Suppressor macrophage treated with lipopolysaccharide for 4 hours (primary cell): ENCODE results near the gene FAM53B.

ENCODE experiments used
- DNase-seq: peaks from one replicate; pipeline ENCODE4 v3.0.0-alpha.2; 2020

FAM53B gene

GRCh38 chr10:124645467-124646095 is 98.6 kb downstream of the FAM53B start:
- DNase-seq, result no peak

- DNase-seq, result no peak
Observed at GRCh38 chr10:124644771-124645415, 99.3 kb downstream of the FAM53B start.

GRCh38 chr10:124644236-124644635 is 99.9 kb downstream of the FAM53B start:
- no peak for DNase-seq

DNA sequence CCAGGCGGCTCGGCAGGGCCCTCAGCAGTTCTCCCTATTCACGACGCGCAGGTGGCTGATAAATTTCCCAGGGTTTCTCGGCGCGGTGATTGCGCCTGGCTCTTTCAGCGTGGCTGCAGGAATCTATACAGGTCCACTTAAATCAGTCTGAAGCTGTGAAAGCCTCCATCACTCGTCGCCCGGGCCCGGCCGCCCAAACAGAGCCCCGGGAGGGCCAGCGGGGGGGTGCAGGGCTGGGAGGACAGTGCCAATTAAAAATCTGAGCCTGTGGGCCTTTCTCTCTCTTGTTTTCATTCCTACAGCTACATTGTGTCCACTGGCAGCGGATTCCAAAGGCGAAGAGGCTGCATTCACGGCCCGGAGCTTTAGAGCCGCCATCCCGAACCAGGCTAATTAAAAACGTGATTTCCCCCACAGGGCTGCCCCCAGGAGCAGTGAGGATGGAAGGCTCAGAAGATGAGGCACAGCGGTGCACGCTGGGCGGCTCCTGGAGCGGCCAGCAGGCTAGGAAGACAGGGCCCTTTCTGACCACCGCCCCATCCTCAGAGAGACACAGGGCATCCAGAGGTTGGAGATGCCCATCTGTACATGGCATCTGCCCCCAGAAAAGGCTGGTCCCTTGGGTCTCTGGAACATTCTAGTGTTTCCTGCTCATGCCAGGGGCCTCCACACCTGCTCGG is 100.7 kb downstream of the FAM53B start:
- no peak for DNase-seq

GRCh38 chr10:124642088-124642710 is 102.0 kb downstream of the FAM53B start:
- DNase-seq, result peak; percentile 25

- DNase-seq, result peak; percentile 78
Observed at GRCh38 chr10:124641282-124642087, 102.7 kb downstream of the FAM53B start.

- DNase-seq, result peak; percentile 88
Observed at GRCh38 chr10:124640538-124641231, 103.5 kb downstream of the FAM53B start.

DNA sequence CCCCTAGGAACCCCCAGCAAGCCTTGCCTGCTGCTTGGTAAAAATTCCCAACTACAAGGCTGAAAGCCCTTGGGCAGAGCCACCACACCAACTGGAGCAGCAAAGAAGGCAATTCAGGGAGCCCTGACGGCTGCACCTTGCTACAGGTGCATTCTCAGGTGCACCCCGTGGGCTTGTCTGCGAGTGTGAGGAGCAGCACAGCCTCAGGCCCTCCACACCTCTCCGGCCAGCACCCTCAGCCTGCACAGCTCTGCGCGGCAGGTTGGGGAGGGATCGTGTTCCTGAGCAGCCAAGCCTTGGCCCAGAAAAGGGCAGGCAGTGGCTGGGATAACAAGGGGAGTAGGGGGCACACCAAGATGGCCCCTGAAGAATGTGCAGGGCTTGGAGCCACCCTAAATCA is 104.1 kb downstream of the FAM53B start:
- DNase-seq, result no peak

DNA sequence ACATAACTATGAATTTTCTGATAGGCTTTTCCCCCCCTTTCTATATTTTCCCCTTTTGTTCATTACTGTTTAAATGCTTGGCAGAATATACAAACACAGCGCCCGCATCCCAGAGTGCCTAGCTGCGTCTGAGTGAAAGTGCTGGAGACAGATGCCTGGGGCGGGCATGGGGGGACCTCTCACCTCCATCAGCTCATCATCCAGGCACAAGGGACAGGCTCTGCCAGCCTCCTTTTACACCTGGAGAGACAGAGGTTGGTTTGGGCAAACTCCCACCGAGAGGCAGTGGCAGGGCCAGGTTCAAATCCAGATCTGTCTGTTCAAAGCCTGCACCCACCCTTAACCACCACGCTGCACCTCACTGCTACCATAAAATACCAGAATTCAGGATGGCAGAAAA is 104.5 kb downstream of the FAM53B start:
- DNase-seq, result no peak

- no peak for DNase-seq
Observed at GRCh38 chr10:124639206-124639605, 105.0 kb downstream of the FAM53B start.

DNA sequence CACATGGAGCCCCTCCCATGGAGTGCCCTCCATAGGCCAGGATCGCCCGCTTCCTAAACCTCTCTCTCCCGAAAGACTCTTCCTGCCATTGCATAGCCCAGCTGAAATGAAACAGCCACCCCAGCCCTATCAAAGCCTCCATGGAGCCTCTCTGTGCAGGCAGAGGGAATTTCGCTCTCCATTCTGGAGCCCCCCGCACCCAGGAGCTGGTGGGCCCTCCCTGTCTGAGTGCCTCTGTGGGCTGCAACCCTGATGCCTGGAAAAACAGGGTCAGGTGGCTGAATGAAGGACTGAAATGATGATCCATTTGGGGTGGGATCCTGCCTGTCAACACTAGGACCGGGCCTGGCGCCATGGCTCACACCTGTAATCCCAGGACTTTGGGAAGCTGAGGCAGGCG is 106.4 kb downstream of the FAM53B start:
- DNase-seq, result no peak

DNA sequence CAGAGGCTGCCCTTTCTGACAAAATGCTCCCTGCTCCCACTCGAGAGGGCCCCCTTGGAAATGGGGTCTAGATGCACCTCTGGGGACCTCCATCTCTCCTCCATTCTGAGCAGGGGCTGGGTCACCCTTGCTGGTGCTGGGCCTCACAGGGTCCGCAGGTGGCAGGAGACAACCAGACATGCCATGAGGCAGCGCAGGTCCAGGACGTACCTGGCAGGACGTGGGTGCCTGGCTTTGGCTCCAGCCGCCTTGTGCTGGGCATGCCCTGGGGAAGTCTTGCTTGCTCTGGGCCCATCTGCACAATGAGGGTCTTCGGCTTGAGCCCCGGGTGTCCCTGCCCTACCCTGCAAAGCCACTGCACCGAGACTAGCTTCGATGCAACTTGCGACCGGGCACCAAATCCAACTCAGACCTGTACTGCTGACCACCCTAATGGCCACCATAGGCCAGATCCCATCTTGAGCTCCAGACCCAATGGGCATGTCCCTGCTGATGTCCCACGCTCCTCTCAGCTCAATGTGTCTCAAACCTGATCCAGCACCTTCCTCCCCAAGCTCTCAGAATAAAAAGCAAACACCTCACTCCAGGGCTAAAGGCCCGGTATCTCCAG is 107.0 kb downstream of the FAM53B start:
- no peak for DNase-seq

GRCh38 chr10:124636271-124636995 is 107.7 kb downstream of the FAM53B start:
- DNase-seq, result no peak

DNA sequence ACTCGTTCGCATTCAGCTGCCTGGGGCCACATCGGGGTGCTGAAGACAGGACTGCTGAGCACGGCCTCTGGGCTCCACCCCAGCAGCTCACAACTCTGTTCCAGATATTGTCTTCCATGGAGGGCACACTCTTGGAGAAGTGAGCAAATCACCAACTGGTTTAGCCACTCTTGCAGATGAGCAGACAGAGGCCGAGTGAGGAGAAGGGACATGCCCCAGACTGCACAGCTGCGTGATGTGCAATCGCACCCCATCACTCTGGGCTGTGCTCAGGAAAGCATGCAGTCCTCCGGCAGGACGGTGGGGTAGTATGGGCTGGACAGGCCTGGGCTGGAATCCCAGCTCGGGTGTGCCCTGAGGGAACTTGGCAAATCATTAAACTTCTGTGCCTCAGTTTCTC is 111.6 kb downstream of the FAM53B start:
- no peak for DNase-seq

DNA sequence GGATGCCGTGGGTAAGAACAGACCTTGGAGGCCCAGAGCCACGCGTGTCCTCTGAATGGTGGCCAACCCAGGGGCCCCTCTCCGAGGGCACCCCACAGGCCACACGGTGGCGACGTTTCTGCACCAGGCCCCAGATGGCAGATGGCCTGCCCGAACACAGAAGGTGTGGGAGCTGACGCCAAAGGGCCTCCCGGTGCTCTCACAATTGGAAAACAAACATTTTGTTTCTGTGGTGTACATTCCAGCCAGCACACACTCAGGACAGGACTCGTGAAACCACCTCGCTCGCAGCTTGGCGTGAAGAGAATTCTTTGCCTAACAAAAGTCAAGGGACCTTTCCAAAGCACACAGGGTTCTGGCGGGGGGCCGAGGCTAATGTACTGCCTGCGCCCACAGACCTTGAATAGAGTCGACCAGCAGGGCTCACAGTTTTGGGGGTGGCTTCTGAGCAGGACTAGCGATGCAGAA is 112.1 kb downstream of the FAM53B start:
- DNase-seq, result peak; percentile 38

GRCh38 chr10:124630551-124630950 is 113.6 kb downstream of the FAM53B start:
- DNase-seq, result no peak

- DNase-seq, result no peak
Observed at GRCh38 chr10:124629842-124630241, 114.3 kb downstream of the FAM53B start.

DNA sequence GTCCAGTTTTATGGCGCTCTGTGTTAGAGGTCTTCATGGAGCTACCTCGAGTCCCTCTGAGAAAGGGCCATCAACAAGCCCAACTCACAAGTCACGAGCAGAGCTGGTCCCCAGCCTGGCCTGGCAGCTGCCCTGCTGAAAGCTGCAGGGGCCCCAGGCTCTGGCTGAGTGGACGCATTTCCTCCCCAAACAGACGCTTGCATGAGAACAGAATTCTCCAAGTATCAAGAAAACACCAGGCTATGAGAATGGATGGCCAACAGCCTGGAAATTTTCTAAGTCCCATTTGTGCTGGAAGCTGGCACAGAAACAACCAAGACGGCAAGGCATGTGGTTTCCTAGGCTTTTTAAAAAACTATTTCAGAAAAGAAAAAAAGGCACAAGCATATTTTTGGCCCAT is 114.8 kb downstream of the FAM53B start:
- no peak for DNase-seq

DNA sequence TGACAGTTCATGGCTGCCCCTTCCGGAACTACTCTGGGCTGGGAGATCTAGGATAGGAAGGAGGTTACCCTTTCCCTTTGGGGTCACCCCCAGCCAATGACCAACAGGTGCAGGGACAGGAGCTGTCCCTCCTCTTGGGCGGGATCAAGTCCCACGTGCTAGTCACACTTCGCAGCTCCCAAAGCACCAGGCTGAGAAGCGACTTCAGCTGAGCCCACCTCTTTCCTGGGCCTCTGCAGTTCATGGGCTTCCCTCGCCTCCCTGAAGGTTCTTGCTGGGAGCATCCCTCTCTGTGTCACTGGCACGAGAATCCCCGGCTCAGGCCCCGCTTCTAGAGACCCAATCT is 115.5 kb downstream of the FAM53B start:
- no peak for DNase-seq

DNA sequence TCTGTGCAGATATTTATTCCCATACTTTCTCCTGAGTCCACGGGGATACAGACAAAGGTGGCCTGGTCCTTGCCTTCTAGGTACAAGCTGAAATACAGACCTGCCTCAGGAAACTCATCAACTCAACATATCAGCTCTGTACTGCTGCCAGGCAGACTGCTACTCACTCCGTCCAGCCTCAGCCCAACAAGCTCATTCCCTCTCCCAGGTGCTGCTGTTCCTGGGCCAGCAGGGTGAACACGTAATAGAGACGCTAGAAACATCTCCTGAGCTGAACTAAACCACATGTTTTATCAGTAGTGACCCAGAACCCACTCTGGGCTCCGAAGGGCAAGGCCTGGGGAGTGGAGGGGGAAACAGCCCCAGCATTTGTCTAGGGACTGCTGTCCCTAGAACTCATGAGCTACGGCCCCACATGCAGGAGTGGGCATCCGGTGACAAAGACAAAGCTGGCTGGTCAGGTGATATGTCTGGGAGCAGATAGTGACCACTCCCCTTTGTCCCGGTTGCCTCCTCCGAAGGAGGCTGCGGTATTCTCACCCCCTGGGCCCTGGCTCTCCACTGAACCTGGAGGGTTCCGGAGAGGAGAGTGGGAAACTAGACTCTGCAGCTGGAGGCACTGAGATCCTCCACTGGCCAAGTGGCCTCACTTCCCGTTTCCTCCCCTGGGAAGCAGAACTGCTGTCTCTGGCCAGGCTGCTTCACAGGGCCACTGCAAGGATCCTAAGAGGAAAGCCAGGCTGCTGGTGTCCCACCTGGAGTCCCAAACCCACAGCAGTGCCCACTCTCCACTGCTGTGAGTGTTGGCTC is 116.1 kb downstream of the FAM53B start:
- peak; percentile 48 for DNase-seq
